Ascending aorta (tissue), 2 donors: ENCODE results near the gene OR2D2. TPM values are rescaled to one million over a fixed set of nuclear protein-coding genes. Genes with fewer than 3 reads are reported as not detected.
"Not testable (repeated sequence)": the region's sequence is repeated elsewhere in the genome, so short reads cannot be mapped to it uniquely, and the experiment has no call there.

Experiments used
- DNase-seq, 2 donors: peaks; one replicate each; pipeline ENCODE4 v3.0.0-alpha.2; 2019; ENCODE audit warnings: low spot score in 2 of 2
- H3K27ac ChIP-seq, 2 donors: fragments of 200-600 bp; sonication (generic); one replicate each; pipeline ENCODE4 v1.5.1; 2016 to 2017; ENCODE audit warnings: mild to moderate bottlenecking in 1 of 2
- H3K27me3 ChIP-seq: fragments of 200-600 bp; sonication (generic); one replicate; pipeline ENCODE4 v1.5.1; 2017
- H3K36me3 ChIP-seq, 2 donors: fragments of 200-600 bp; sonication (generic); one replicate each; pipeline ENCODE4 v1.5.1; 2016
- H3K4me1 ChIP-seq, 2 donors: fragments of 200-600 bp; sonication (generic); one replicate each; pipeline ENCODE4 v1.5.1; 2016 to 2017; ENCODE audit warnings: mild to moderate bottlenecking in 1 of 2
- H3K4me3 ChIP-seq, 2 donors: fragments of 200-600 bp; sonication (generic); one replicate each; pipeline ENCODE4 v1.5.1; 2016 to 2017; ENCODE audit warnings: mild to moderate bottlenecking in 1 of 2
- H3K9me3 ChIP-seq, 2 donors: fragments of 200-600 bp; sonication (generic); one replicate each; pipeline ENCODE4 v1.5.1; 2016
- CTCF ChIP-seq, 3 experiments: fragments of 200-600 bp in 2 of 3; fragments of 450-650 bp in 1 of 3; sonication (generic) in 2 of 3; IDR thresholded peaks; one replicate each; pipeline ENCODE4 v1.5.1; 2016 to 2019; ENCODE audit warnings: antibody characterized with exemption in 3 of 3, mild to moderate bottlenecking in 1 of 3, moderate library complexity in 1 of 3
- intact Hi-C: fragments of 100-400 bp; cut with DNase I; formaldehyde crosslinking; loops from one replicate; pipeline ENCODE4 v1.15.1; 2023
- total RNA-seq: library from RNA; depleted of rRNA; stranded (reverse); fragments of >200 nt; gene quantifications from one replicate; pipeline ENCODE4 v1.1.0, GENCODE V29; 2016

The OR2D2 gene
- total RNA-seq, 1 donor from 2014 or later, result not detected

GRCh38 chr11:6919698-6920097 is 27.4 kb upstream of the OR2D2 start:
- Histone ChIP-seq H3K9me3 (no peaks in the 10 kb centered on the region), H3K4me3 (no peak overlapping the region), H3K27me3 (no peaks in the 10 kb centered on the region), H3K27ac (no peak overlapping the region), H3K4me1 (no peaks in the 10 kb centered on the region), H3K36me3 (no peaks in the 10 kb centered on the region)
- no peak for TF ChIP-seq CTCF (IDR thresholded peaks at IDR 0.05)
- no peak for DNase-seq
- intact Hi-C loops, result no loop called here

GRCh38 chr11:6911948-6912347 is 19.6 kb upstream of the OR2D2 start:
- Histone ChIP-seq H3K27me3 (no peaks in the 10 kb centered on the region), H3K4me3 (no peak overlapping the region), H3K36me3 (no peaks in the 10 kb centered on the region), H3K4me1 (no peaks in the 10 kb centered on the region), H3K9me3 (no peaks in the 10 kb centered on the region), H3K27ac (no peak overlapping the region)
- DNase-seq, result no peak
- intact Hi-C loops, result no loop called here
- no peak for TF ChIP-seq CTCF (IDR thresholded peaks at IDR 0.05)

- DNase-seq, result no peak
- no peaks in the 10 kb centered on the region for H3K4me1 ChIP-seq
- no peak for TF ChIP-seq CTCF (IDR thresholded peaks at IDR 0.05)
- no peak overlapping the region for H3K27ac ChIP-seq
- no peaks in the 10 kb centered on the region for H3K9me3 ChIP-seq
- H3K27me3 ChIP-seq, result no peaks in the 10 kb centered on the region
- intact Hi-C loops, result no loop called here
- no peaks in the 10 kb centered on the region for H3K36me3 ChIP-seq
- no peak overlapping the region for H3K4me3 ChIP-seq
These were observed 19.1 kb upstream of the OR2D2 start for GRCh38 chr11:6911378-6911777.

- H3K27ac ChIP-seq, DNase-seq, H3K9me3 ChIP-seq, H3K27me3 ChIP-seq, H3K4me3 ChIP-seq, H3K4me1 ChIP-seq, intact Hi-C loops, H3K36me3 ChIP-seq: not testable (repeated sequence)
These were observed 12.5 kb upstream of the OR2D2 start for GRCh38 chr11:6904804-6905203.

GRCh38 chr11:6900327-6900999 is 8.2 kb upstream of the OR2D2 start:
- no peak for DNase-seq
- intact Hi-C loops, result no loop called here
- H3K4me1 ChIP-seq, result no peaks in the 10 kb centered on the region
- H3K4me3 ChIP-seq, result no peak overlapping the region
- H3K27ac ChIP-seq, result no peak overlapping the region
- H3K27me3 ChIP-seq, result no peaks in the 10 kb centered on the region
- no peaks in the 10 kb centered on the region for H3K36me3 ChIP-seq
- TF ChIP-seq CTCF (IDR thresholded peaks at IDR 0.05), result no peak
- H3K9me3 ChIP-seq, result no peaks in the 10 kb centered on the region

- Histone ChIP-seq H3K27ac (no peak overlapping the region), H3K4me3 (no peak overlapping the region), H3K9me3 (no peaks in the 10 kb centered on the region), H3K36me3 (no peaks in the 10 kb centered on the region), H3K27me3 (no peaks in the 10 kb centered on the region), H3K4me1 (no peaks in the 10 kb centered on the region)
- intact Hi-C loops, result no loop called here
- DNase-seq, result no peak
- no peak for TF ChIP-seq CTCF (IDR thresholded peaks at IDR 0.05)
These were observed 6.6 kb upstream of the OR2D2 start for GRCh38 chr11:6898911-6899310.
